Measurements from ENCODE around the gene MICALL1.
A peak's percentile ranks its signal among the peaks of the same experiment; 100 is the strongest.
"Not testable (repeated sequence)": the region's sequence is repeated elsewhere in the genome, so short reads cannot be mapped to it uniquely, and the experiment has no call there.

MICALL1 gene

GRCh38 chr22:37954686-37955085, 48.6 kb downstream of the MICALL1 start:
- no peak for DNase-seq (ENCODE audit: low read depth, low spot score)
- no peak for TF ChIP-seq CTCF (IDR thresholded peaks at IDR 0.05; ENCODE audit: insufficient read depth, low read length, missing control alignments)
- ChIA-PET CTCF (interaction anchor here (1.1 to 8.0 kb wide), 6 partner anchors 11 to 137 kb away, joined by 3 to 94 read pairs (median 8); no protein-coding TSS in a partner anchor), POLR2A (no interaction called here)
- peak overlapping the region; percentile 100 for H3K4me3 ChIP-seq (ENCODE audit: low read depth, low read length)

- POLR2A ChIA-PET; DNase-seq (ENCODE audit: low read depth, low spot score): not testable (repeated sequence)
- CTCF ChIA-PET: interaction anchor here (0.6 to 8.0 kb wide), 6 partner anchors 10 to 138 kb away, joined by 3 to 94 read pairs (median 4); no protein-coding TSS in a partner anchor
Observed at GRCh38 chr22:37955825-37956397, 49.8 kb downstream of the MICALL1 start.

GRCh38 chr22:37957232-37957631, 51.1 kb downstream of the MICALL1 start:
- TF ChIP-seq CTCF (IDR thresholded peaks at IDR 0.05; ENCODE audit: insufficient read depth, low read length, missing control alignments): no peak
- CTCF ChIA-PET: interaction anchor here (1.1 to 8.0 kb wide), 3 partner anchors 8 to 70 kb away, joined by 4 to 94 read pairs (median 4); no protein-coding TSS in a partner anchor
- POLR2A ChIA-PET: no interaction called here

More at GRCh38 chr22:37955825-37956397, 49.8 kb downstream of the MICALL1 start:
- H3K4me3 ChIP-seq (ENCODE audit: low read depth, low read length): not testable (repeated sequence)

GRCh38 chr22:37959231-37959825, 53.2 kb downstream of the MICALL1 start:
- ChIA-PET CTCF (interaction anchor here (1.0 to 2.9 kb wide), 6 partner anchors 8 to 142 kb away, joined by 3 to 10 read pairs (median 4); no protein-coding TSS in a partner anchor), POLR2A (interaction anchor here (1.5 kb wide), 1 partner anchor 72 kb away, joined by 3 read pairs; no protein-coding TSS in a partner anchor)
- TF ChIP-seq CTCF (IDR thresholded peaks at IDR 0.05; ENCODE audit: insufficient read depth, low read length, missing control alignments): no peak
- no peak for DNase-seq (ENCODE audit: low read depth, low spot score)
- no peak overlapping the region for H3K4me3 ChIP-seq (ENCODE audit: low read depth, low read length)

More at GRCh38 chr22:37957232-37957631, 51.1 kb downstream of the MICALL1 start:
- H3K4me3 ChIP-seq (ENCODE audit: low read depth, low read length): no peak overlapping the region
- DNase-seq (ENCODE audit: low read depth, low spot score): no peak

- ChIA-PET POLR2A (no interaction called here), CTCF (interaction anchor here (0.7 to 2.8 kb wide), 2 partner anchors 27 to 143 kb away, joined by 3 to 12 read pairs; no protein-coding TSS in a partner anchor)
- H3K4me3 ChIP-seq (ENCODE audit: low read depth, low read length): no peak overlapping the region
- no peak for DNase-seq (ENCODE audit: low read depth, low spot score)
- no peak for TF ChIP-seq CTCF (IDR thresholded peaks at IDR 0.05; ENCODE audit: insufficient read depth, low read length, missing control alignments)
Observed at GRCh38 chr22:37961062-37961461, 55.0 kb downstream of the MICALL1 start.

GRCh38 chr22:37965940-37966664, 60.0 kb downstream of the MICALL1 start:
- no peak for TF ChIP-seq CTCF (IDR thresholded peaks at IDR 0.05; ENCODE audit: insufficient read depth, low read length, missing control alignments)
- CTCF ChIA-PET: interaction anchor here (0.6 to 7.0 kb wide), 29 partner anchors 10 to 159 kb away, joined by 3 to 101 read pairs (median 5); partner anchors contain the start of genes ANKRD54, C22orf23, GCAT and MICALL1
- H3K4me3 ChIP-seq (ENCODE audit: low read depth, low read length): no peak overlapping the region
- no peak for DNase-seq (ENCODE audit: low read depth, low spot score)
- POLR2A ChIA-PET: no interaction called here

Data from AG04449 (cell line).